Skeletal muscle satellite cell (primary cell): Measurements from ENCODE around the gene TNF.
A peak's percentile ranks its signal among the peaks of the same experiment; 100 is the strongest.

ENCODE experiments used
- H3K27me3 ChIP-seq: 2 replicates; pipeline ENCODE4 v1.7.0; 2013; ENCODE audit warnings: low read length; ENCODE audit not compliant: control insufficient read depth, insufficient read depth
- H3K36me3 ChIP-seq: 2 replicates; pipeline ENCODE4 v1.7.0; 2013; ENCODE audit warnings: mild to moderate bottlenecking, control low read depth, low read length; ENCODE audit not compliant: insufficient read depth
- H3K4me1 ChIP-seq: 2 replicates; pipeline ENCODE4 v1.7.0; 2013; ENCODE audit warnings: low read length; ENCODE audit not compliant: control insufficient read depth, insufficient read depth
- H3K4me2 ChIP-seq: 2 replicates; pipeline ENCODE4 v1.7.0; 2013; ENCODE audit warnings: mild to moderate bottlenecking, low read length
- H3K4me3 ChIP-seq: 2 replicates; pipeline ENCODE4 v1.7.0; 2013; ENCODE audit warnings: low read length
- H3K9ac ChIP-seq: 2 replicates; pipeline ENCODE4 v1.7.0; 2013; ENCODE audit warnings: mild to moderate bottlenecking, low read depth, low read length, moderate library complexity
- H3K9me3 ChIP-seq: replicated peaks from 2 replicates; pipeline ENCODE4 v1.7.0; 2013; ENCODE audit warnings: mild to moderate bottlenecking, control low read depth, low read length

Gene TNF

DNA sequence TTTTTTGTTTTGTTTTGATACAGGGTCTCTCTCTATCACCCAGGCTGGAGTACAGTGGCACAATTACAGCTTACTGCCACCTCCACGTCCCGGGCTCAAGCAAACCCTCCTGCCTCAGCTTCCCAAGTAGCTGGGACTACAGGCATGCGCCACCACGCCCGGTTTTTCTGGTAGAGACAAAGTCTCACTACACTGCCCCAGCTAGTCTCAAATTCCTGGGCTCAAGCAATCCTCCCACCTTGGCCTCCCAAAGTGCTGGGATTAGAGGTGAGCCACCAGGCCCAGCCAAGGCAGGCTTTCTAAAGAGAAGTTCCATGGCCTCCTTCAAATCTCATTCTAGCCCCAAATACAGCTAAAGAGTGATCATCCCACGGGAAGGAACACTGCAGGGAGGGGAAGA is 41.4 kb upstream of the TNF start:
- no peaks in the 10 kb centered on the region for H3K9me3 ChIP-seq
- peaks cover 92% of the 10 kb centered on the region for H3K36me3 ChIP-seq
- no peak overlapping the region for H3K4me2 ChIP-seq
- H3K4me3 ChIP-seq: no peak overlapping the region
- no peaks in the 10 kb centered on the region for H3K27me3 ChIP-seq
- H3K4me1 ChIP-seq: peaks cover 6% of the 10 kb centered on the region
- no peak overlapping the region for H3K9ac ChIP-seq

DNA sequence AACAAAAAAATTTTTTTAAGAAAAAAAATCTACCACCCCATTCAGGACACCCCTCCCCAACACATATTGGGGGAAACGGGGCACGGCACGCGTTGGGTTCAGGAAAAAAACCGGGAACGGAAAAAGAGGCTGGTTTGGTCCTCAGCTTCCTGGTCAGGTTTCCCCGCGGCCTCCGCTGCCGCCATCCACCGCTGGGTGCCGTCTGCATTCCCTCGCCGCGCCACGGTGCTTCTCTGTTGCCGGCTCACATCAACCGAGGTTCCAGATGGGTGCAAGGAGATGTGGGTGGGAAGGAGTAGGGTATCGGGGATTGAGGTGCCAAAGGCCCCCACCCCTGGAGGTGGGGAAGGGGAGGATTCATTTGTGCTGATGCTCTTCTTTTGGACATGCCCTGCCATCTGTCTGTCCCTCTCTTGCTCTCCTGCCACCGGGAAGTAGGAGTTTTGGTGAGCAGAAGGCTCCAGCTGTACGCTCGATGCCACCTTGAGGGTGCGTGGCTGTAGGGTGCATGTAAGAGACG is 40.8 kb upstream of the TNF start:
- Histone ChIP-seq H3K27me3 (no peaks in the 10 kb centered on the region), H3K36me3 (peaks cover 95% of the 10 kb centered on the region), H3K9me3 (no peaks in the 10 kb centered on the region), H3K4me2 (no peak overlapping the region), H3K9ac (no peak overlapping the region), H3K4me1 (peaks cover 12% of the 10 kb centered on the region), H3K4me3 (no peak overlapping the region)

DNA sequence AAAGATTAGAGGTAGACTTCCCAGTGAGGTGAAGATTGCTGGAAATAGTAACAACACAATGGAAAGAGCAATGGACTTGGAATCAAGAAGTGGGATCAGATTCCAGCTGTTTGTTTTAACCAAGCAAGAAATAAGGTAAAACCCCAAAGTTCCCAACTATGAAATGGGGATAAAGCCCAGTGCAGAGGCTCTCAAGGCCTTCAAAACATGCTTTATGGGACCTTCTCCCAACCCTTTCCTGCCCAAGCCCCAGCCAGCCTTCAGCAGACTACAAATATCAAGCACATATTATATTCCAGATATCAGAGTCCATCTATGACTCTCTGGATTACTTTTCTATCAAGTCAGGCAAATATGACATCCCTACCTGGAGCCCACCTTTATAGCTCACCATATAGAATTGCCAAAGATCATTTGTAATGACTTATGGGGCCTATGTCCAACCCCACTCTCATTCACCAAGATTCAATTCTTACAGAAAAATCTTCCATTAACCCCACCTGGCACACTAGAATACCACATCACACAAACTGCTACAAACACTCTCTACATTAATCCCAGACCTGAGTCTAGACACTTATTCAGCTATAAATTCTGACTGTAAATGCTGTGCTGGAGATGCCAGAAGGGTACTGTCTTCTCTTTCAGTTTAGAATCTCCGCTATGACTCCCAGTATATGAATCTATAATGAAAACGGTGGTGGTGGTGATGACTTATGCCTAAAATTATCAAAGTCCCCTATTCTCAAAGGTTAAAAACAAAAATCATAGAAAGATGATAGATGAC is 39.6 kb upstream of the TNF start:
- Histone ChIP-seq H3K4me2 (no peak overlapping the region), H3K27me3 (no peaks in the 10 kb centered on the region), H3K9ac (no peak overlapping the region), H3K9me3 (no peaks in the 10 kb centered on the region), H3K36me3 (peaks cover 96% of the 10 kb centered on the region), H3K4me1 (peaks cover 21% of the 10 kb centered on the region), H3K4me3 (no peak overlapping the region)

DNA sequence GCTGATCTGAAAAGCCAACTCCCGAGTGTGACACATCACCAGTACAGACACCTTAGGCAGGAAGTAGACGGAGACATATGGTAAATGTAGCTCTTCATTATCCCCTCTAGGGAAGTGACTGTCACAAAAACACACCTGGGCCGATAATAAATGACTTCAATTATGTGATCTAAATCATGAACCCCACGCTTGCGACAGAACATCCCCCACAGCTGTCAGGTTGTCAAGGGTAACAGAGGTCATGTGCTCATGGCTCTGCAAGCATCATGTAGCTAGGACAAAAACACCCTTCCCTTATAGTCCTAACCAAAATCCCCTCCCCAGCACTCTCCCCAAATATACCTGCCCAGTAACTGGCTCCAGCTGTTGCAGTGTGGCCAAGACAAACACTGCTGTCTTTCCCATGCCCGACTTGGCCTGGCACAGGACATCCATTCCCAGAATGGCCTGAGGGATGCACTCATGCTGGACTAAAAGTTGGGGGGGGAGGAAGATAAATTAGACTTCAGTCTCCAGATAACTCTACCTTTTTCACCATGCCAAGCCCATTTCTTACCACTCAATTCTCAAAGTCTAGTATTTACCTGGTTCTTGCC is 36.5 kb upstream of the TNF start:
- Histone ChIP-seq H3K9me3 (no peaks in the 10 kb centered on the region), H3K4me3 (peak overlapping the region; percentile 87), H3K4me1 (peaks cover 26% of the 10 kb centered on the region), H3K4me2 (peak overlapping the region; percentile 92), H3K27me3 (no peaks in the 10 kb centered on the region), H3K36me3 (peaks cover 71% of the 10 kb centered on the region), H3K9ac (peak overlapping the region; percentile 99)

DNA sequence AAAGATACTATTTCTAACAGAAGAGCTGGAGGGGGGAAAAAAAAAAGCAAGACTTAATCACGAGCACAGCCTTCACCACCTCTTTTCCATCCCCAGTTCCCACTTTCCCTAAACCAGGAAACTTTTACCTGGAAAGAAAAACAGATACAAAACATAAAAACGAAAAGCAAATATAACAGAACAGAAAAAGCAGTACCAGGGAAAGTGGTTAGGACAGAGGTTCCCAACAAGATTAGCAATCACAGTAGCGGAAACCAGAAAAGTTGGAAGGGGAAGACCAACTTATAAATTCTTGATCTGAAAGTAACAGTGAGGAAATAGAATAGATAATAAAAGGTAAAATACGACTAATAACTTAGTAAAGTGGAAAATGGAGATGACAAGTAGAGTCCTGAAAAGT is 34.7 kb upstream of the TNF start:
- H3K4me2 ChIP-seq: peak overlapping the region; percentile 92
- peaks cover 26% of the 10 kb centered on the region for H3K4me1 ChIP-seq
- peaks cover 54% of the 10 kb centered on the region for H3K36me3 ChIP-seq
- no peaks in the 10 kb centered on the region for H3K9me3 ChIP-seq
- H3K27me3 ChIP-seq: no peaks in the 10 kb centered on the region
- peak overlapping the region; percentile 99 for H3K9ac ChIP-seq
- H3K4me3 ChIP-seq: peak overlapping the region; percentile 87

DNA sequence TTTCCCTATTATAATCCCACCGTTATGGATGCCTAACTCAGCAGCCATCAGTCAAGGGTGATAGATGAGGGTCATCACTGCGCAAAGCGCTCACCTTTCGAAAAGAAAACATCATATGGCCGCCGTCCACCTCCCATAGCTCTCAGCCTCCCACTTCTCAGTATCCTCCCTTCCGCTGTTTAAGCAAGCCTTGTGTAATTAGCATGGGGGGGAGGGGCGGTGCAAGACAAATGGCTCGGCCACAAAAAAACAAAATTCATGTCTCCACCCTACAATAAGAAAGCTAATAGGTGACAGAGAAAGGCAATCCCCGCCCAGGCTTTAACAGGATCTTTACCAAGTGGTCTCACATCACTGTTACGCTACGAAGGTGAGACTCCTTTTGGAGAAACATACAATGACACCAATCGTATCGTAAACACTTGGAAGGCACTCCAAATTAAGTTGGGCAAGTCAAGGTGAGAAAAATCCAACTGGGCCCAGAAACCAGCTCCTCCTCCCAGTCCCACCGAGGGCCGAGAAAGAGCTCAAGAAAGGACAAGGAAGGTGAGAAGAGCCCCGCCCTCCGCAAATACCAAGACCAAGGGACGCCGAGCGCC is 34.2 kb upstream of the TNF start:
- Histone ChIP-seq H3K36me3 (peaks cover 49% of the 10 kb centered on the region), H3K4me3 (peak overlapping the region; percentile 87), H3K9me3 (no peaks in the 10 kb centered on the region), H3K27me3 (no peaks in the 10 kb centered on the region), H3K9ac (peak overlapping the region; percentile 99), H3K4me2 (peak overlapping the region; percentile 92), H3K4me1 (peaks cover 30% of the 10 kb centered on the region)

DNA sequence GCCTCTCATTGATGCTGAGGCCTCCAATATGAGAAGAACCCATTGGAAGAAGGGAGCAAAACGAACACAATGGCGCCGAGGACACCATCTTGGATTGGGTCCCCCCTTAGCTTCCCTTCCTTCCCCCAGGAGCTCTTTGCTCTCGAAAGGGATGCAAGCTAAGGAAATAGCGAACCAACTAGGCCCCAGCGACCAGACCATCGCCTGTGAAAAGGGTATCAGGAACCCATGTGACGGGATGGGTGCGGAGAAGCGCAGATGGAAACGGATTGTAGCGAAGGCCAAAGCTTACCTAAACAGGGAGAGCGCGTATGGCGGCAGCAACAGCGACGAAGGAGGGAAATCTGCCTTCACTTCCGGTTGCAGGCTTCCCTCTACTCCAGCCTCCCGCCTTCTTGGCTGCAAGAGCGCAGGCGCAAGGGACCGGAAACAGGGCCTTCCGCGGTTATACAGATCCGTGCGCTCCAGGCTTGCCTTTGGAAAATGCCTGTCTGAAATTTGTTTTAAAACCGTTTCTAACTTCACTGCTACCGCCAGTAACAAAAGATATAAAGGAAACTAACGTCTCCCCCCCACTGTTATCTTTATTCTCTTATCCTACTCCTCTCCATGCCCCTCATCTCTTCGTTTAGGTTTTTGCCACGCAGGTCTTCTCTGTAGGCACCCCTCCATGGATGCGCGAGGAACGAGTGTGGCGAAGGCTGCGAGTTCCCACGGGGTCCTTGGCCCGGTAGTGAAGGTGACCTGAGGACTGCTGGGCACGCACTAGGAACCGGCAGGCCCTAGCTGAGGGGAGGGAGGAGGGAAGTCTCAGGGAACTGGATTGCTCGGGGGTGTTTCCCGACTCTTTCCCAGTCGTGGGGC is 33.5 kb upstream of the TNF start, which contains the start of gene DDX39B:
Gene DDX39B (minus strand): TSS at position 346 of the 864 bp plus-strand sequence. CDS start 1,471 bp downstream, outside the sequence.
- Histone ChIP-seq H3K4me3 (peak within 1 kb of the TSS; percentile 87), H3K9ac (peak within 1 kb of the TSS; percentile 99), H3K4me2 (peak within 1 kb of the TSS; percentile 92), H3K27me3 (no peaks in the 10 kb centered on the region), H3K4me1 (peaks cover 33% of the 10 kb centered on the region), H3K36me3 (peaks cover 41% of the 10 kb centered on the region), H3K9me3 (no peaks in the 10 kb centered on the region)

DNA sequence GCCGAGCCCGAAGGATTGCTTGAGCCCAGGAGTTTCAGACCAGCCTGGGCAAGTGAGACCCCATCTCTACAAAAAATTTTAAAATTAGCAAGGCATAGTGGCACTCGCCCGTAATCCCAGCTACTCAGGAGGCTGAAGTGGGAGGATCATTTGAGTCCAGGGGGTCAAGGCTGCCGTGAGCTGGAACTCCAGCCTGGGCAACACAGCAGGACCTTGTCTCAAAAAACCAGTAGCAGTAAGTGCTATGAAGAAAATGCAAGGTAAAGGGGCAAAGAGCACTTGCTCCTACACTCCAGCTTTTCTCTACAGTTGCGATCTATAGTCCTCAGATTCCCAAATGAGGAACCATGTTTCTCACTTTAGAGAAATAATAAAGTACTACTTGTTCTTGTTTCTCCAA is 31.7 kb upstream of the TNF start:
- H3K9me3 ChIP-seq: no peaks in the 10 kb centered on the region
- H3K4me2 ChIP-seq: no peak overlapping the region
- H3K4me1 ChIP-seq: peaks cover 39% of the 10 kb centered on the region
- no peak overlapping the region for H3K4me3 ChIP-seq
- H3K9ac ChIP-seq: no peak overlapping the region
- H3K27me3 ChIP-seq: no peaks in the 10 kb centered on the region
- peaks cover 25% of the 10 kb centered on the region for H3K36me3 ChIP-seq

DNA sequence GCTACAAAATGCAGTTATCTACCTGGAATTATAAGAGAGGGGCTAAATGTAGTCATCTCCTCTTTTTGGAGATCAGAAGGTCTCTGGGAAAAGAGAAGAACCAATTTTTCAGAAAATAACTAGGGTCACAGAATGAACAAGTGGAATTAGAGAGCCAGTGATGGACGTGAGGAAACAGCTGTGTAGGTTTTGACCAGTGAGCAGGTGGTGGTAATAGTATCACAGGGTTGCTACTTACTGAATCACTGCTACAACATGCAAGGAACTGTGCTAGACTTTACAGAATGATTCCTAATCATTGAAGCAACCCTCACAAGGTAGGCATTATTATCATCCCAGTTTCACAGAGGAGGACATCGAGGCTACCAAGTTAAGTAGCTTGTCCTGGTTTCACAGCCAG is 30.7 kb upstream of the TNF start:
- Histone ChIP-seq H3K27me3 (no peaks in the 10 kb centered on the region), H3K4me1 (peaks cover 29% of the 10 kb centered on the region), H3K36me3 (peaks cover 20% of the 10 kb centered on the region)

DNA sequence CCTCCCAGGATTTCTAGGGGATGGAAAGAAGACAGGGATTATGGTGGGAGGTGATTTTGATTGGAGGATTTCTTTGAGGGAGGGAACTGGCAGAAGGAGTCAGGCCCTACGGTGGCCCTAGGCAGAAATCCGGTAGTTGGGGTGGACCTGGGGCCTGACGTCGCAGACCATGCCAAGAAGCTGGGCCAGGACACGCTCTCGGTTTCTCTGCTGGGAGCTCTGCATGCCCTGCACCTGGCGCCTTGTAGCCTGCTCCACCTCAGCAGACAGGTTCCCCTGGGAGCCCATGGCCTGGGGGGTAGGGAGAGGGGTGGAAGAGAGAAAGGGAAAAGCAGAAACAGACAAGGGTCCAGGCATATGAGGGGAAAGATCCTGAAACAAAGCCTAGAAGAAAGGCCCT is 30.1 kb upstream of the TNF start:
- H3K4me3 ChIP-seq: no peak overlapping the region
- H3K27me3 ChIP-seq: no peaks in the 10 kb centered on the region
- H3K4me1 ChIP-seq: peaks cover 23% of the 10 kb centered on the region
- no peaks in the 10 kb centered on the region for H3K9me3 ChIP-seq
- peaks cover 14% of the 10 kb centered on the region for H3K36me3 ChIP-seq
- H3K4me2 ChIP-seq: no peak overlapping the region
- peak overlapping the region; percentile 54 for H3K9ac ChIP-seq

More for the DNA sequence above, 30.7 kb upstream of the TNF start:
- Histone ChIP-seq H3K4me3 (no peak overlapping the region), H3K9ac (no peak overlapping the region), H3K9me3 (no peaks in the 10 kb centered on the region), H3K4me2 (no peak overlapping the region)
